NK-92 (cell line): Measurements from ENCODE around the gene WDR41.

ENCODE experiments used
- DNase-seq: peaks from one replicate; lab custom pipeline; 2025; ENCODE audit not compliant: unreplicated experiment; lab: John Stamatoyannopoulos, UW

Gene WDR41

DNA sequence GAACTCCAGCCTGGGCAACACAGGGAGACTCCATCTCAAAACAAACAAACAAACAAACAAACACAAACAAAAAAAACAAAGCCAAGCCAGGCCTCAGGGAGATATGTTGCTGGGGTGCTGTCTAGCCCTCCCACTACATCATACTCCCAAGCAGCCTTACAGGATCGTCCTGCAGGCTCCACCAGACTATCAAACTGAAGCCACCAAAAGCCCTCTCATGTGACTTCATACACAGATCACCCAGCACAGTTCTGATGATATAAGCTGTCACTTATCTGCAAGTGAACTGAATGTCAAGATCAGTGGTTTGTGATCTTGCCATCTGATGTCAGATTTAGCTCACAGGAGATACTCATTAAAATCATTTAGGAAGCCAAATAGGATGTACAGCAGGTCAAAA lies 43.3 kb downstream of the WDR41 start:
- no peak for DNase-seq

DNA sequence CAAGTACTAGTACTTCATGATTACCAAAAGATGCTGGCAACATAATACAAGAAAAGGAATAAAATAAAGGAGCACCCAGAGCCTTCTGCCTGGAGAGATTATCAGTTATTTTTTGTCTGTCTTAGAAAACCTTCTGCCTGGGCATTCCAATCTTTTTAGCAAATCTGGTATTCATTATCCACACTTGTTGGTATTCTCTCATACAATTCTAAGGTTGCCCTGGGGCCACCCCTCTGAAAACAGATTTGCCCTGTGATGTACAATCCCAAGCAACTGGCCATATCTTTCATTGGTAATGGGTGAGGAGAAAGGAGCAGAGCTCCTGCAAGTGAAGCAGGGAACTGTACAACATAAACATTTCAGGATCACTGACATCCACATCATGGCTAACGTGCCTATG lies 47.8 kb downstream of the WDR41 start:
- no peak for DNase-seq

- DNase-seq, result no peak
Measured at GRCh38 chr5:77443670-77444069, 48.4 kb downstream of the WDR41 start.

DNA sequence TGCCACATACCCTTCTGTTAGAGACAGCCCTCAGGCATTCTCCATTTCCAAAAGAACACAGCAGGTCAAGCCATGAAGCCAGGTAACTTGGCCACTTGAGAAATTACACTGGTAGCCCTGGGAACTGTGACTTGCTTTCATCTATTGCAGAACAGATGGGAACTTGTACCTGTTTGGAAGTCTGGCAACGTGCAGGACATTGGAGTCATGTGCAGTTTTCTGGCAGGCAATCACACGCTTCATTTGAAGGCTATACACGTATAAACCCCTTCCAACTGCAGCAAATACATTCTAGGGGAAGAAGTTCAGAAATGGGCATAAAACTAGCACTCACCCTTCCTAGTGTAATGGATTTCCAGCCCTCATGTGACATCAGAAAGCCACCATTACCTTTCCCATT lies 54.0 kb downstream of the WDR41 start:
- DNase-seq, result no peak

DNA sequence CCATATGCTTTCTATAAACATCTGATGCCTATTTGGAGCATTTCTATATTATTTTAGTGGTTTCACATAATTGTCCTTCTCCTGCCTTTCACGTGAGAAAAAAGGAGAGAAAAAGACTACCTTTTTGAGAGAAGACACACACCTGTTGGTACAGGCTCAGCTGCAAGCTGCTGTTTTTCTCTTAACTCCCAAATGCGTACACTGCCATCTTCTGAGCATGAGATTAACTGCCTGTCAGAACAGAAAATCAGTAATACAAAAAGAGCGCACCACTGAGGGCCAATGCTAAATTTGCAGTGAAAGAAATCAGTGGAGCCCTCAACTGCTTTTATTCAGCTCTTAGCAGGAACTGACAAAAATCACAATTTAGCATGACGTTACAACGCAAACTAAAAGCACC lies 54.9 kb downstream of the WDR41 start:
- DNase-seq, result no peak

- no peak for DNase-seq
Measured at GRCh38 chr5:77431719-77432118, 60.4 kb downstream of the WDR41 start.

DNA sequence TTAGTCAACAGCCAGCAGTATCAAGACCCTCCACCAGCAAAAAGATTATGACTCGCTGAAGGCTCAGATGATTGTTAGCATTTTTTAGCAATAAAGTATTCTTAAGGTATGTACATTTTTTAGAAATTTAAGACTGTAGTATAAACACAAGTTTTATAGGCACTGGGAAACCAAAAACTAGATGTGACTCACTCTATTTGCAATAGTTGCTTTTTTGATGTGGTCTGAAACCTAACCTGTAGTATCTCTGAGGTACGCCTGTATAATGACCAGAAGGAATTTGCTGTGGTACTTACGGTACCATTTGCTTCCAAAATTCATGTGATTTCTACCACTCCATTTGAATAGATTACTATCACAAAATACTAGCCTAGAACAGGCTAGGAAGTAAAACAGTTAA lies 60.8 kb downstream of the WDR41 start:
- no peak for DNase-seq

DNA sequence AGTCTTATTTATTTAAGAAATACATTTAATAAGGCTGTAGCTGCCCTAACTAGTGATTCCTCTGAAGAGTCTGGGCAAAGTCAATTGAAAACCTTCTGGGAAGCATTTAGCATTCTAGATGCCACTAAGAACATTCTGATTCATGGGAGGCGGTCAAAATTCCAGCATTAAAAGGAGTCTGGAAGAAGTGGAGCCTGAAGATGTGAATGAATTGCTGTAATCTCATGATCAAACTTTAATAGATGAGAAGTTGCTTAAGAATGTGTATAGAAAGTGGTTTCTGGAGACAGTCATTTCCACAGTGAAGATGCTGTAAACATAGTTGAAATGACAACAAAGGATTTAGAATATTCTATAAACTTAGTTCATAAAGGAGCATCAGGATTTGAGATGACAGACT lies 61.4 kb downstream of the WDR41 start:
- DNase-seq, result no peak

- no peak for DNase-seq
Measured at GRCh38 chr5:77428526-77428925, 63.6 kb downstream of the WDR41 start.

- DNase-seq, result no peak
Measured at GRCh38 chr5:77427998-77428397, 64.1 kb downstream of the WDR41 start.

DNA sequence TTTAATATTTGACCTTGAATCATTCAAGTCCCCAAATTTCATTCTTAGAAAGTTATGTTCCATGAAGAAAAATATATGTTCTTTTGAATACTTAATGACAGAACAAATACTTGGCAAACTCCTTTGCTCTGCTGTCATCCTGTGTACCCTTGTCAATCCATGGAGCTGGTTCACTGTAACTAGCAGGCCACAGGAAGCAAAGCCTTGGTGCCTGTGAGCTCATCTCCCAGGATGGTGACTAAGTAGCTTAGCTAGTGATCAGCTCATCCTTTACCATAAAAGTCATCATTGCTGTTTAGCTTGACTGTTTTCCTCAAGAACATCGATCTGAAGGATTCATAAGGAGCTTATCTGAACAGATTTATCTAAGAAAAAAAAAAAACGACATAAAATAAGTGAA lies 65.4 kb downstream of the WDR41 start:
- no peak for DNase-seq

DNA sequence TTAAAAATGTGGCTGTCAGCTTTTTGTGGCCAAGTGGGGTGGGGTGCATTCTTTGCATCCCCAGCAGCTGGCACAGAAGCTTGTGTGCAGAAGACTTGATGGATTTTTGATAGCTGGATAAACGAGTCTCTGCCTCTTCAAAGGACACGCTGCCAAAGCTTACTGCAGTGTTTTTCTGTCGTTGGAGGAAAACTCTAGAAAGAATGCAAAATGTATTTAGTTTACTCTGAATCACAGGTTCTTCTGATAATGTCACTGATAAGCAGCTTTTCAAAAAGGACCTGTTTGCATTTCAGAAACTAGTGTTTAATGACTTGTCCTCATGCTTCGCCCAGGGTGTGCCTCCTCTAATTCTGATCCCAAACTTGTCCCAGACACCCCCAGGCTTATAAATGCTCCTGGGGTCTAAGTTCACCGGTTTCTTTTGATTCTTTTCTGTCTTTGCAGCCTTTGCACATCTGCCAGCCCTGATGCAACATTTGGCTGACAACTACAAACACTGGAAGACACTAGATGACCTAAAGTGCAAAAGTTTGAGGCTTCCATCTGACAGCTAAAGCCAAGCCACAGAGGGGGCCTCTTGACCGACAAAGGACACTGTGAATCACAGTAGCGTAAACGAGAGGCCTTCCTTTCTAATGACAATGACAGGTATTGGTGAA lies 66.0 kb downstream of the WDR41 start:
- DNase-seq, result no peak

- DNase-seq, result no peak
Measured at GRCh38 chr5:77425420-77425819, 66.7 kb downstream of the WDR41 start.

DNA sequence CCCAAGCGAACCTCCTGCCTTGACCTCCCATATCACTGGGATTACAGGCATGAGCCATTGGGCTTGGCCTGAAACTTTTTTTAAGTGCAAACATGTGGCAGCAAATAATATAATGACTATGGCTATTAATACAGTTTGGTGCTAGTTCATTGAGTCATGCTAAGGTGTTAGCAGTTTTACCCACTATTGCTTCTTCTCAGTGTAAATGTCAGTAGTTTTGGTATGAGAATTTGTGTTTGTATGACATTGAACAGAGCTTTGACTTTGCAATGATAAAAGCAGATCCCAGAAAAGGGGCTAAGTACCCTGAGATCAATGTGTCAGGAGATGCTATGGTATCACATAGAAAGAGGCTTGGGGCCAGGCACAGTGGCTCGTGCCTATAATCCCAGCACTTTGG lies 67.2 kb downstream of the WDR41 start:
- no peak for DNase-seq

GRCh38 chr5:77423022-77423750 lies 68.9 kb downstream of the WDR41 start:
- no peak for DNase-seq

- DNase-seq, result no peak
Measured at GRCh38 chr5:77420940-77421339, 71.2 kb downstream of the WDR41 start.

DNA sequence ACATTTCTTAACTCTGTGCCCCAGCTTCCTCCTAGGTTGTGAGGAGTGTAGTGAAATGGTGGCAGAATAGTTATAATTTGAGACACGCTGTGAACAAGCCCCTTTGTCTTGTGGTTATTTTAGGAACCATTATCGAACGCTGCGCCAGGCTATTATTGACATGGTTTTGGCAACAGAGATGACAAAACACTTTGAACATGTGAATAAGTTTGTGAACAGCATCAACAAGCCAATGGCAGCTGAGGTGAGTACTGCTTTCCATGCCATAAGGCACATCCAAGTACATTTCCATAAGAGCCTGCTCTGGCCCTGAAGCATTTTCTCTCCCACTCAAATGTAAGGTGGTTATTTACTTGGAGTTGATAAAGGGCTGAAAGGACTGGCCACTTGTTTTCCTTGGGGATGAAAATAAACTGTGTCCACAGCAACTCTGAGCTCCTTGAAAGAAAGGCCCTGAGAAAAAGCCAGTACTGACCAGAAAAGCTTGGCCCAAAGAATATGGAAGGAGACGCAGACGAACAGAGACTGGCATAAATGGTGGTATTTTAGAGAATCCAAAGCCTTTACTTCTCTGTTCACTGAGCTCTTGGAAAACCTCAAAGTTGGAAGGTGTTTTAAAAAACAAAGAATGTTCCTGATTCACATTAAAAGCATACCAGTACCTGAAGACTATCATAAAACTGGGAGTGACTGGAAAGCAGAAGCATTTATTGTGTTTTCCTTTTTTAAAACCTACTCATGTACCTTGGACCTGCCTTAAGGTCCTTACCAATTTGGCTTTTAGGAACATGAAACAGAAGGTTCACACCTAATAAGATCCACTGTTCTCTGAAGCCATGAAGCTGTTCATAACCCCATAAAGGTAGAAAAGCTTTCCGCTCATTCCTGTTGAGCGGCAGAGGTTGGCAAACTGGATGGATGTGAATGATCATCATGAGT lies 72.2 kb downstream of the WDR41 start:
- no peak for DNase-seq

GRCh38 chr5:77418601-77419581 lies 73.2 kb downstream of the WDR41 start:
- DNase-seq, result no peak

GRCh38 chr5:77418162-77418561 lies 74.0 kb downstream of the WDR41 start:
- no peak for DNase-seq

DNA sequence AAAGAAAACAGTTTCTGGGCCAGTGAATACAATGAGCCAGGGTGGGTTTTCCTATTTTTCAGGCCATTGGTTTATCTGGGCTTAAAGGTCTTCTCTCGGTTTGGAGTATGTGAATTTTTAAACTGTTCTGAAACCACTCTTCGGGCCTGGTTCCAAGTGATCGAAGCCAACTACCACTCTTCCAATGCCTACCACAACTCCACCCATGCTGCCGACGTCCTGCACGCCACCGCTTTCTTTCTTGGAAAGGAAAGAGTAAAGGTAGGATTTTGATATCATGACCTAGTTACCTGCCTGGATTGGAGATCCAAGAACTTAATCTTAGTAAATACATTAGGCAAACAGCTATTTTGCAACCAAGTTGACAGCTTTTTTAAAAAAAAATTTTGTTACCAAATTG lies 79.1 kb downstream of the WDR41 start:
- DNase-seq, result no peak
